NCI-H2081 (cell line): ENCODE data around the gene PUSL1.

Source experiments
- DNase-seq, 2 experiments: peaks; one replicate each; lab custom pipeline; 2025; lab: John Stamatoyannopoulos, UW

PUSL1 gene

GRCh38 chr1:1354271-1355247 lies 46.2 kb downstream of the PUSL1 start:
- no peak for DNase-seq

GRCh38 chr1:1355416-1355815 lies 47.0 kb downstream of the PUSL1 start:
- peak in 1 of 2 experiments; percentile 15 for DNase-seq

GRCh38 chr1:1356166-1356795 lies 47.9 kb downstream of the PUSL1 start:
- no peak for DNase-seq

GRCh38 chr1:1356796-1357401 lies 48.5 kb downstream of the PUSL1 start:
- no peak for DNase-seq

GRCh38 chr1:1357871-1358432 lies 49.6 kb downstream of the PUSL1 start:
- no peak for DNase-seq

GRCh38 chr1:1358433-1359271 lies 50.3 kb downstream of the PUSL1 start, which contains the start of gene MXRA8:
TSS of gene MXRA8 (minus strand) at chr1:1358555. CDS start at chr1:1358504, 51 bp downstream.
- no peak for DNase-seq

- no peak for DNase-seq
Measured at GRCh38 chr1:1359308-1359663, 50.9 kb downstream of the PUSL1 start.

- DNase-seq = no peak
Measured at GRCh38 chr1:1359664-1360468, 51.5 kb downstream of the PUSL1 start.

GRCh38 chr1:1360506-1361169 lies 52.2 kb downstream of the PUSL1 start:
- no peak for DNase-seq
